NCI-H2196 treated with DMSO at 0.1 percent for 48 hours (cell line): ENCODE data around the gene NODAL.

ENCODE experiments used
- DNase-seq: peaks from one replicate; lab custom pipeline; 2025; ENCODE audit not compliant: unreplicated experiment; lab: John Stamatoyannopoulos, UW

The NODAL gene

DNA sequence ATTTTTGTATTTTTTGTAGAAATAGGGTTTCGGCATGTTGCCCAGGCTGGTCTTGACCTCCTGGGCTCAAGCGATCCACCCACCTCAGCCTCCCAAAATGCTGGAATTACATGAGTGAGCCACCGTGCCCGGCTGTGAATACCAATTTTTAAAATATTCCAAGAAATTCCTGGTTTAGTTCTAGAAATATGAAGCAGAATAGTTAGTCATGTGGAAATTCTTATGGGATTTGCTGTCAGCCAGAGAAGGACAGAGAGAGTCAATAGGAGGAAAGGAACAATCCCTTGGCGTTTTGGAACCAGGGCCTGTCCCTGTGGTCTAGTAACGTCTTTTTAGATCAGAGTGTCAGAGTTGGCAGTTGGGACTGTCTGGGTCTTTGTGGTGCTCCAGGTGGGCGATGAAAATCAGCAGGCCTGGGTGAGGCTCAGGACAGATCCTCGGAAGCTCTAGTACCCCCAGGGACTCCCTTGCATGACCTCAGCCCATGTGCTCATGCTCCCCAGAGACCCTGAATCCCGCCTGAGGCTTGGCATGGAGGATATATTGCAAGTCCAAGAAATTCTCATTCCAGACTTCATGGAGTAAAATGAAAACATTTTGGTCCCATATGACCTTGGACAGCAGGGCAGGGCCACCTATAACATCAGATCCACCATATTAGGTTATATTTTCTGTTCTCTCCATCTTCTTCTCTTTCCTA, 7.8 kb downstream of the NODAL start:
- DNase-seq, result no peak

DNA sequence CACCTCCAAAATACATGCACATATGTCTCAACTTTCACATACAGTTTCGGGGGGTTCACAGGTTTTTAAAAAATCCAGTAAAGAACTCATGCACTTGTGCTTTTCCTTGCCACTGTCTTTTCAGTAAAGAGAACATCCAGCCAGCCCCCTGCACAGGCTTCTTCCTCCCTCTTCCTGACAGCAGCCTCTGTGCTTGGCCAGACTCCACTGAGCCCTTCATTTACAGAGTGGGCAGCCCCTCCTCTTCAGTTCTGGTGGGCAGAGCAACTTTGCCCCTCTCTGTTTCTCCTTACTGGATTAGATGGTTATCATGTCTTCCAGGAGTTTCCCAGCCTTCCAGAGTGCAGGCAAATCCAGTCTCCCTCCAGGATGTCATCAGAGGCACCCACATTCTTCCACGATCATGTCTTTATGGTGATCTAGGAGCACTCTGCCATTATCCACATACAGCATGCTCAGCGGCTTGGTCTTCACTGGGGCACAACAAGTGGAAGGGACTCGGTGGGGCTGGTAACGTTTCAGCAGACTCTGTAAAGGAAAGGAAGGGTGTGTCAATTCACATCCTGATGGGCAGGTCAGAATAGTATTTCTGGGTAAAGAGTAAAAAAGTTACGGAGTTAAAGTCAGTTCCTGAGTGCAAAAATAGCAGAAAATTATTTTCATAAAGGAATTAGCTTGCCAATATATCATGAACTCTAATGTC, 8.8 kb downstream of the NODAL start:
- DNase-seq, result no peak

DNA sequence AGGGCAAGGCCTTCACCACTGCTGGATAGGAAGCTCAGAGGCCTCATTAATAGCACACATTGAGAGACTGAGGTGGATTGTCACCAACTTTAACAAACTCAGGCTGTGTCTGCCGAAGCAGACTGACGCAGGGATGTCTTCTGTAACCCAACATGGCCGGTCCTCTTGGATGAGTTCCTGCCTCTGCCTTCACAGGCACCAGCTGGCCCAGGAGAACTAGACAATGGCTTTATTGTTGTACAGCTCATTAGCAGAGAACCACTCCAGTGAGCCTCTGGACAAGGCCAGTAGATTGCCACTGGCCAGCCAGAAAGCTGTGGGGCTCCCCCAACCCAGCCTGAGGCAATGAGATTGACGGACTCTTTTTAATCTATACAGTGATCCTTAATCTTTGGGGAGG, 9.4 kb downstream of the NODAL start:
- peak; percentile 1 for DNase-seq

- no peak for DNase-seq
Observed at GRCh38 chr10:70430493-70431445, 10.7 kb downstream of the NODAL start.

DNA sequence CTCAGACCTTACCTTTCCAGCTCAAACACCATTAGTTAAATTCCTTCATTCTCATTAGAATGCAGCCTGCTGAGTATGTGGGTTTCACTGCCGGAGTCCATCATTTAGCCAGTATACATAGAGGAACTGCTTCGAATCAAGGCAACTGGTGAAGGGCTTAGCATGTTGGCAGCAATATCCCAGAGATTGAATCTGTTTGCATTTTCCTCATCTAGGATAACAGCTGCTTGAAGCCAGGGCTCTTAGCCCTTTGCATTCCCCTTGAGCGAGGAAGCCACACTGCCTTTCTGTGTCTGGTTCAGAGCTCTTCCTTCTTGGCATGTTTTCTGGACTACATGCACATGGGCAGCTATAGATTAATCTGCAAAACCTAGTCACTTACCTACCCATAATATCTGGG, 14.7 kb downstream of the NODAL start:
- no peak for DNase-seq

DNA sequence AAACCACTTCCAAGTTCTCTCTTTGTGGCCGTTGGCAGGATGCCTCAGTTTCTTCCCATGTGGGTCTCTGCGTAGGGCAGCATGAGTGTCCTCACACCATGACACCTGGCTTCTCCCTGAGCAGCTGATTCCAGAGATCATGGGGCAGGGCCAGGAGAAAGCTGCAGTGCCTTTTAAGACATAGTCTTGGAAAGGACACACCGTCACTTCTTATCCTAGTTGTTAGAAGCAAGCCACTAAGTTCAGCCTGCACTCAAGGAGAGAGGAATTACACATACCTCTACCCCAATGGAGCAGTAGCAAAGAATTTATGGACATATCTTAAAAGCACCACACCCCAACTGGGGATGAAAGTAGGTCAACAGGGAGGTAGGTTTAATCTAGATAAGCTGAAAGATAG, 16.4 kb downstream of the NODAL start:
- DNase-seq, result no peak

- no peak for DNase-seq
Observed at GRCh38 chr10:70424320-70424719, 17.2 kb downstream of the NODAL start.

GRCh38 chr10:70418713-70419112, 22.8 kb downstream of the NODAL start:
- no peak for DNase-seq

- no peak for DNase-seq
Observed at GRCh38 chr10:70418229-70418628, 23.3 kb downstream of the NODAL start.

GRCh38 chr10:70417568-70417967, 23.9 kb downstream of the NODAL start:
- no peak for DNase-seq

DNA sequence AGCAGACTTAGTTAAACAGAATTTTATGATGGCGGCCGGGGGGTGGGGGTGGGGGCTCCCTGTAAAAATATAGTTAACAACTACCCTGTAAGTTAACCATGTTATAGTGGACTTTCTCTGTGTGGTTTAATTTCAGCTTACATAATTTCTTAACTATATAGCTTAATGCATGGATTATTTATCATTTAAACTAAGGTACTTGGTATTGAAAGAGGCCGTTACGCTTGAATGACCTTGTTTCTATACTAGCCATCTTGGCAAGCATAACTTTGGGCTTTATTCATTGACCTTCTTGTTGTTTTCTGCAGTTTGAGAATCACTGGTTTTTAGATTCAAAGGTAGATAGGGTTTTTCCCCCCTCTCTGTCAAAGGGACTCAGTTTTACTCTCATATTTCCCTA, 29.1 kb downstream of the NODAL start:
- DNase-seq, result no peak

- no peak for DNase-seq
Observed at GRCh38 chr10:70410608-70411007, 30.9 kb downstream of the NODAL start.

- no peak for DNase-seq
Observed at GRCh38 chr10:70409772-70410171, 31.7 kb downstream of the NODAL start.

DNA sequence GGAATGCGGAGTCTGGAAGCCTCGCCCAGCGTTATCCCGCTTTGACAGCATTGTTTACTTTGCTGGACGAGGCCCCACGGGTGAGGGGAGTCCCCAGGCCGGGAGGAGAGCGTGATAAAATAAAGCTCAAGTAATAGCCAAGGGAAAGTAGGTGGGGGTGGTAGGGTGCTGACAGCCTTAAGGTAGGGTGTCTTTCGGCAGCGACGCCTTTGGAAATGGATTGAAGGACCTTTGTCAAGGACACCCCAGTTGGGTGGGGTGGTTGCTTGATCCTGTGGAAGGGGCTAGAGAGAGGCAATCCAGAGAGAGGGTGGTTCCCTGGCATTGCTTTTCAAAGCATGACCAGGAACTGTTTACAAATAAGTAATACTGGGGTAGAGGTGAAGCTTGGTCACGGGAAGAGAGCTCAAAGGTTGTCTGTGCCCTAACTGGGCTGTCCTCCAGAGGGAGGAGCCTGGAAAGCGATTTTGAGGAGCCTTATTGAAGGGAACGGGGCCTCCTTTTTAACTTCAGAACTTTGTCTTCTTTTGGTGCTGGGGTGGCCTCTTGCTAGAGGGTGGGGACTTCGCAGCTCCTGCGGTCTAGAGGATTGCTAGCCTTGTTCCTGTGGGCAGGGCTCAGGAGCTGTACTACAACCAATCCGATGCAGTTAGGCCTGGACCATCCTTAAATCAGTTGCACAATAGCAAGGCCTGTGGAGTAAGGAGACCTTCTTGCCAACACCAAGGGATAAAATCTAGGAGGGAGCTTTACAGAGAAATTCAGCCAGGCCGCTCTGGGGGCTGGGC, 36.2 kb downstream of the NODAL start:
- DNase-seq, result peak; percentile 1

- DNase-seq, result no peak
Observed at GRCh38 chr10:70404787-70405036, 36.8 kb downstream of the NODAL start.

- DNase-seq, result peak; percentile 79
Observed at GRCh38 chr10:70404036-70404786, 37.3 kb downstream of the NODAL start, which contains the start of gene EIF4EBP2. Gene EIF4EBP2, plus strand, starts transcription at chr10:70404145. Its CDS starts 257 bp downstream, at chr10:70404402.

DNA sequence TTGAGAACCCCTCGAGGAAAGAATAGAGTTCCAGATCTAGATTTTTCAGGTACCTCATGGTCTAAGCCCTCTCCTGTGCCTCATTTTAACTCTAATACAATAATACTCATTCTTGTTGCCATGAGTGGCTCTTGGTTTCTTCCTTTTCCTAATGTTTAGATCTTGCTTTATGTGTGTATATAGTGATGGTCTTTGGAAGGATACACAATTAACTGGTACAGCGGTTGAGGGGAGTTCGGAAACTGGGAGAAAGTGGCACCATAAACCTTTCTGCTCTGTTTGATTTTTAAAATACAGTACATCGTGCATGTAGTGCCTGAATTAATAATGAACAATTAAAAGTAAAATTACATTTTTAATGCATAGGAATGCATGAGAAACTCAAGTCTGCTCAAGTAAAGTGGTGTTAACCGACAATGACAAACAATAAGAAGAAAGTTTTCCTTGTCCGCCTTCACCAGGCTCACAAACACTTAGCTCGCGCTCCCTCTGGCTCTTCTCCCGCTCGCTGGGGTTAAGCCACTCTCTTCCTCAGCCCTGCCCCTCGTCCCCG, 37.9 kb downstream of the NODAL start:
- DNase-seq, result no peak

DNA sequence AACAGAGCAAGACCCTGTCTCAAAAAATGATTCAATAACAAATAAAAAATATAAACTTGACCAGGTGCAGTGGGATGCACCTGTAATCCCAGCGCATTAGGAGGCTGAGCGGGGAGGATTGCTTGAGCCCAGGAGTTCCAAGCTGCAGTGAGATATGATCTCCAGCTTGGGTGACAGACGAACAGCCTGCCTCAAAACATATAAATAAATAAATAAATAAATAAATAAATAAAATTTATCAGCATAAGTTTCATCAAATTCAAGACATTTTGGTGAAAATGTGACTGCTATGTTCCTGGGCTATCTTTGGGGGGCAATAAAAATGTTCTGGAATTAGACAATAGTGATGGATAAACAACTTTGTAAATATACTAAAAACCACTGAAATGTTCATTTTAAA, 42.3 kb downstream of the NODAL start:
- DNase-seq, result no peak

DNA sequence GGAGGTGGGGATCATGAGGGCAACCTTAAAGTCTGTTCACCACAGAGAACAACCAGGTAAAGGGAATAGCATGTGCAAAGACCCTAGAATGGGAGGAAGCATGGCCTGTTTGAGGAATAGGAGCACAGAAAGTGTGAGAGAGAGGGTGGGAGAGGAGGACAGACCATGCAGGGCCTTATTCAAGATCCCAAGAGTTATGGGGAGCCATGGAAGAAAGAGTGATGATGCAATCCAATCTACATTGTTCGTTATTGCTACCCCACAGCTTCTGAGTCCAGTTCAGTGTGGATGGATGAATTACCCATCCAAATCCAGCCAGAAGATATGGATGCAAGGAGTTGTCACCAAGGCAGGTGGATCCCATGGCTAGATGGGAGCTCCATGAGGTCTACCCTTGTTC, 45.3 kb downstream of the NODAL start:
- DNase-seq, result no peak

GRCh38 chr10:70391654-70392053, 49.8 kb downstream of the NODAL start:
- no peak for DNase-seq
